Dedifferentiated amniotic fluid mesenchymal stem cell (primary cell): ENCODE measurements around the gene ERG.
A peak's percentile ranks its signal among the peaks of the same experiment; 100 is the strongest.

Source experiments
- DNase-seq: peaks from one replicate; pipeline ENCODE4 v3.0.0-alpha.2; 2016; ENCODE audit errors: extremely low spot score

ERG gene

GRCh38 chr21:38474124-38474523, 24.2 kb downstream of the ERG start:
- no peak for DNase-seq

GRCh38 chr21:38472412-38473108, 25.7 kb downstream of the ERG start:
- no peak for DNase-seq

- no peak for DNase-seq
Observed at GRCh38 chr21:38471766-38472165, 26.5 kb downstream of the ERG start.

GRCh38 chr21:38470755-38471154, 27.5 kb downstream of the ERG start:
- no peak for DNase-seq

DNA sequence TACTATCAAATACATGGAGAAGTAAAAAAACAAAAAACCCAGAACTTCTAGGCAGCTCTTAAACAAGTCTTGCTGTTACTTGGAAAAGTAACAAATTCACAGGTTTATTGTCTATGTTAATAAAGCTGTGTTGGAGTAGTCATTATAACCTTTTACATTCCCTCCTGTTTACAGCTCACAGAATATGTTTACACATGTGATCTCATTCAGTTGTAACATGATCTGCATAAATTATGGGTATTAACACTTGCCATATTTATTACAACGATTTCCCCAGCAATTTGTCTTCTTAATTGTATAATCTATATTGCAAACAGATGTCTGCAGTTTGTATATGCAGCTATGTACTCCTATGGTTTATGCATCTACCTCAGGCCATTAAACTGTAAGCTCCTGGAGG, 28.6 kb downstream of the ERG start:
- DNase-seq: no peak

- DNase-seq: no peak
Observed at GRCh38 chr21:38468989-38469388, 29.3 kb downstream of the ERG start.

DNA sequence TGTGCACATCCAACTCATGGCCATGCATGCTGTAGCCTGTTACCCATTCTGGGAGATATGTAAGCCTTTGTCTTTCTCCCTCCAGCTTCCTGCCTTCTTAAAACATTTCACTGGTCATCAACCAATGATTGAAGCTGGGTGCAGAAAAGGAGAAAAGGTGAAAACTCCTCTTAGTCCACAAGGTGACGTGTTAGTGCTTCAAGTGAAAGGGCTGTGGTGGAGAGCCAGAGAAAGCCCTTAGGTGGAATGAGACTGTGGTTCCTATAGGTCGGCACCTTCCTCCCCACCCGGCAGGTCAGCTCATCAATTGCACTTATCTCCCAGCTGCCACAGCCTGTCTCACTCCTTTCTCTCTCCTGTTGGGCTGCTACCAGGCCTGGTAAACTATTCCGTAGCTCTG, 30.4 kb downstream of the ERG start:
- DNase-seq: no peak

DNA sequence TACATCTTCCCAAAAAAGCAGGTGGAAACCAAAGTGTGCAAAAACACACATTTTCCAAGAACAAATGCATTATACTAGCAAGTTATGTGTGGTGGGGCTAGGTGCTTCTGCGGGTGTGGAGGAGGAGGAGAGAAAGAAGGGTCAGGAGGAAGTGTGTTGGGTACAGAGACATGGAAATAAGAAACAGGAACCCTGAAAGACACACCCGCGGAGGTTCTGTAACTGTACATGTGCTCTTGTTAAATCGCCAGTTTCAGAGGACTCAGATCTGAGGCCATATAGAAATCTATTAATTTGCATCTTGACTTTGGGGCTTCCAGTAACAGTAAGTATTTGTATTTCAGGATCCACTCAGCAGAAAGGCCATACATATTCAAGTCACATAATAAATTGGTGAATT, 30.9 kb downstream of the ERG start:
- no peak for DNase-seq

- peak; percentile 41 for DNase-seq
Observed at GRCh38 chr21:38460171-38460742, 38.0 kb downstream of the ERG start.

- no peak for DNase-seq
Observed at GRCh38 chr21:38459490-38459889, 38.8 kb downstream of the ERG start.

DNA sequence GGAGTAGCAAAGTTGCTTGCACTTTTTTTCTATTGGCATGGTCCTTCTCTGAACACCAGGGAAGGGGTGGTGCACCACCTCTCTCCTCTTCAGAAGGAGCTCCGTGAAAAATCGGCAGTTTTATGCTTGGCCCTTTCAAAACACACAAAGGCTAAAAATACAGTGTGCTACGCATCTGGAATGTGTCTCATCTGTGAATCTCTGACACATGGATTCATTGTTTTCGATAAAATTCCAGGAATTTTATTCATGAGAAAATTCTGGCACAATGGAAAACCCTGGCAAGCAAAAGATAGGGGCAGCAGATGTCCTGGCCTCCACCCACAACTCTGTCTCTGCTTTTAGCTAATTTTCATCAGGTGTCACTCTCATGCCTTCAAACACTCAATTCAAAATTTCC, 42.9 kb downstream of the ERG start:
- DNase-seq: no peak

GRCh38 chr21:38454702-38455101, 43.6 kb downstream of the ERG start:
- no peak for DNase-seq

GRCh38 chr21:38454161-38454560, 44.1 kb downstream of the ERG start:
- no peak for DNase-seq

- no peak for DNase-seq
Observed at GRCh38 chr21:38448671-38449385, 49.4 kb downstream of the ERG start.

GRCh38 chr21:38447611-38448010, 50.7 kb downstream of the ERG start:
- DNase-seq: no peak

DNA sequence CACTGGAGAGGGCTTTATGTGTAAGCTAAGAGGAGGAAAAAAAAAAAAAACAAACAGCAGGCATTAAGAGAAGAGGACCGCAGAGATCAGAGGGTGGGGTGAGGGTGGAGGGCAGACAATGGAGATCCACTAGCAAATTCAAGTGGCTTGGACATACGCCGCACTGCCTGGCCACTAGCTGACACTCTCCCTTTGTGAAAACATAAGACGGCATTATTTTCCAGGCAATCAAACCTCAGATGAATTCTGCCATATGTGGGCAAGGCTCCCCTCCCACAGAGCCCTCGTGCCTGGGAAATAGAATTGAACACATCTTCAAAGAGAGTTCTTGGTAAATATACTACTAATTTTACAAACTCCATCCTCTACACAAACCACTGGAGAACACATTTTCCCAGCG, 53.6 kb downstream of the ERG start:
- no peak for DNase-seq

DNA sequence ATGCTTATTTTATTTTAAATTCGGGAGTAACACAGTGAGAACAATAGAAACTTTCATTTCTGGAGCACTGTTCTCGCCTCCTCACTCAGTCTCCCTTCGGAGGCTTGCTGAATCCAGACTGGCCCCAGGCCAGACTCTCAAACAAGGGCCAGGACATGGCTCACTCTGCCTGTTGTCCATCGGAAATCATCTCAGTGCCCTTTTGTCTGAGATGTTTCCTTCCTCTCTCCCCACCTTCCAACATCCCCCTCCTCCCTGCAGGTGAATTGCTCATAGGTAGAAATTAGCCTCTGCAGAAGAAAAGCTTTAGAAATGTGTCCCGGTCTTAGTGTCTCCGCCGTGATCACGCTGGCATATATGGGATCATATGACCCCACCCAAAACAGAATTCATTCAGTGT, 55.2 kb downstream of the ERG start:
- DNase-seq: no peak

- no peak for DNase-seq
Observed at GRCh38 chr21:38441153-38441552, 57.1 kb downstream of the ERG start.

- peak; percentile 42 for DNase-seq
Observed at GRCh38 chr21:38440746-38441145, 57.5 kb downstream of the ERG start.

- no peak for DNase-seq
Observed at GRCh38 chr21:38439957-38440356, 58.3 kb downstream of the ERG start.

- no peak for DNase-seq
Observed at GRCh38 chr21:38439426-38439825, 58.9 kb downstream of the ERG start.

DNA sequence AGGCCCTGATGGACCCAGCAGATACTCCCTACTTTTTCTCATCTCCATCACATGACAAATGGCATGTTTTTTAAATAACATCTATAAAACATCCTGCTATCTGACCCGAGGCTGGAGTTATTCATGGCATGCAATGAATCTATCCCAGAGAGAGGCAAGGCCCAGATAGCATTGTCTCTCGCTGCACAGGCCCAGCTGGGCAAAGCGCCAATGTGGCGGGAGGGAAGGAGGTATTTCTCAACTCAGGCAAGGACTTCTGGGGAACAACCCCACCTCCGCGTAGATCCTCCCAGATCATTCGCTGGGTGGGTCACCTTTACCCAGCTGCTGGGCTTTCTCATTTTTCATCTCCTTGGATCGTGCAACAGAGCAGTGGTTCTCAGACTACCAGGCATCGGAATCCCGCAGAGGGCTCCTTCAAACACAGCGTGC, 59.8 kb downstream of the ERG start:
- no peak for DNase-seq

DNA sequence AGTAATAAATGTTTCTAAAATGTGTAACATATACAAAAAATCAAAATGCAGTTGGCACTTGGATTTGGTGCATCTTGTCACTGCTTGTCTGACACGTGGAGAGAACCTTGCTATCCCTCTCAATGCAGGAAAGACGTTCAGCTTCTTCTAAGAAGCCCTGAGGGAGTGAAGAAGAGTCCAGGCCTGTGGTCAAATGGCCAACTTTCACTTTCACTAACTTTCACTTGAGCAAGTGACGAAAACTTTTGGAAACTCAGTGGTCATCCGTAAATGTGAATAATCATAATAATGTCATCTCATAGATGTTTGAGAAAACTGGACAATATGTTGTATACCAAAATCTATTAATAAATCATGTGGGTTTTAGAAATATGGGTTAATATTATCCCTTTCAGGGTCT, 61.9 kb downstream of the ERG start:
- no peak for DNase-seq
